GM21619 (cell line): ENCODE measurements around the gene WDR82.
A peak's percentile ranks its signal among the peaks of the same experiment; 100 is the strongest.

Experiments used
- ATAC-seq: cut with Tn5 transposase; IDR thresholded peaks from one replicate; pipeline ENCODE4 v1.9.1; 2021; ENCODE audit not compliant: unreplicated experiment

Gene WDR82

DNA sequence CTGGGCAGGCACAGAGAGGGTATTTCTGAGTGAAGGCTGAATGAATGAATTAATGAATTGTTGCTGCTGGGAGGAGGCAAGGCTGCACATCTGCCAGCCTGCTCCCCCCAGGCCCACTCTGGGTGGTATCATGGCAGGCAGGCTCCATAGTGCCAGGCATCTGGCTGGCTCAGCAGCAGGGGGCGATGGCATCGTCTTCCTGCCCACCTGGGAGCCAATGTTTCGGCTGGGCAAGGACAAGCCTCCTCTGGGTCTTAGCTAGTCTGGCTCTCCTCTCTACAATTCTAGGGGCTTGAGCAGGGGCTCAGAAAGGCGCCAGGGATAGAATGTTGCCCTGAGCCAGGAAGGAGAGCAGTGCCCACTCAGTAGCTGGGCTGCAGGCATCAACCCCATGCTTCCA lies 51.3 kb downstream of the WDR82 start:
- no peak for ATAC-seq

DNA sequence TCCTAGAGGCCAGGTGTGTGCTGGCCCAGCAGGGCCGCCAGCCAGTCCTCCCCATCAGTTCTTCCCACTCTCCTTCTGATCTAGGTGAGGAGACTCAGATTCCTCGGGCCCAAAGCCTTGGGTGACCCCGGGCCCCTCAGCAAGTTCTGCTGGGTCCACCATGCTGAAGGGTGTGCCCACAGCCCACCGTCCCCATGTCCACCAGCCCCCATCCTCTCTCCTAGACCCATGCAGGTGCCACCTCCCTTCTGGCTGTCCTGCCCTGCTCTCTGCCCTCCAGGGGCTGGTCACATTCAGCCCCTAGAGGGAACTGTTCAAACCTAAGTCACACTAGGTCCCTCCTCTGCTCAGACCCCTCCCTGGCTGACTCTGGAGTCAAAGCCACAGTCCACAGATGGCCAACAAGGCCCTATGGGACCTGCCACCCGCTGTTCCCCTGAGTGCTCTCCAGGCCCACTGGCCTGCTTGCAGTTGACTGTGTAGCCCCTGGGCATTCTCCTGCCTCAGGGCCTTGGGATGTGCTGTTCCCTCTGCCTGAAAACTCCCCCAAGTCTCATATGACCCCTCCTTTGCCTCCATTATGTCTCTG lies 52.1 kb downstream of the WDR82 start:
- ATAC-seq = no peak

DNA sequence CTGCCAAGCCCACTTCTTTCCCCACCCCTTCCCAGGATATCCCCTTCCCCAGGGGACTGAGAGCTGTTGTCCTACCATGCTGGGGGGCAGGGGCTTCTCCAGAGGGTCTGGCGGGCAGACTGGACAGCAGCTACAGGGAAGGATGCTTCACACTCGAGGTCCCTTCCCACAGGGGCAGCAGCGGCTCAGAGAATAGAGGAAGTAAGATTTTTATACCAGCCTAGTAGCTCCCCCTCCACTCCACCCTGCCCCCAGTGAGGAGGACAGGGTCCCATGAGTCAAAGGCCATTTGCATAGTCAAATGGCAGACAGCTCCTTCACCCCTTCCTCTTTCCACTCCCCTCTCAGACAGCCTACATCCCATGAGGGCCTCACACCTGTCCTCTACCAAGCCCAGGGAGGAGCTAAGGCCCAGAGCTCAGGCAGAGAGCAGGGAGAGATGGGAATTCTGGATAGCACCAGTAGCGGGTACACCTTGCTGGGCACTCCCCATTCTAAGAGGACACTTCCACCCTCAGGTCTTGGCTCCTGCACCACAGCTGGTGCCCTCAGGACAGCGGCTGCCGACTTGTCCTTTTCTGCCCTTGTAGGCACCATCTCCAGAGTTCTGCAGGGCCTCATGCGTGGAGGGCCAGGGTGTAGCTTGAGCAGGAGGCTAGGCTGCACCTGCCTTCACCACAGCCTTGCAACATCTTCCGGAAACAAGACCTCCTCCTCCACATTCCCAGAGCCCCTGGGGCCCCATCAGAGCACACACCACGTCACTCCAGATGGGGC lies 52.8 kb downstream of the WDR82 start, which contains the start of gene TLR9:
Gene TLR9 (minus strand): TSS at position 194 of the 777 bp plus-strand sequence. CDS start 116 bp downstream, at position 78.
- peak; percentile 80 for ATAC-seq

DNA sequence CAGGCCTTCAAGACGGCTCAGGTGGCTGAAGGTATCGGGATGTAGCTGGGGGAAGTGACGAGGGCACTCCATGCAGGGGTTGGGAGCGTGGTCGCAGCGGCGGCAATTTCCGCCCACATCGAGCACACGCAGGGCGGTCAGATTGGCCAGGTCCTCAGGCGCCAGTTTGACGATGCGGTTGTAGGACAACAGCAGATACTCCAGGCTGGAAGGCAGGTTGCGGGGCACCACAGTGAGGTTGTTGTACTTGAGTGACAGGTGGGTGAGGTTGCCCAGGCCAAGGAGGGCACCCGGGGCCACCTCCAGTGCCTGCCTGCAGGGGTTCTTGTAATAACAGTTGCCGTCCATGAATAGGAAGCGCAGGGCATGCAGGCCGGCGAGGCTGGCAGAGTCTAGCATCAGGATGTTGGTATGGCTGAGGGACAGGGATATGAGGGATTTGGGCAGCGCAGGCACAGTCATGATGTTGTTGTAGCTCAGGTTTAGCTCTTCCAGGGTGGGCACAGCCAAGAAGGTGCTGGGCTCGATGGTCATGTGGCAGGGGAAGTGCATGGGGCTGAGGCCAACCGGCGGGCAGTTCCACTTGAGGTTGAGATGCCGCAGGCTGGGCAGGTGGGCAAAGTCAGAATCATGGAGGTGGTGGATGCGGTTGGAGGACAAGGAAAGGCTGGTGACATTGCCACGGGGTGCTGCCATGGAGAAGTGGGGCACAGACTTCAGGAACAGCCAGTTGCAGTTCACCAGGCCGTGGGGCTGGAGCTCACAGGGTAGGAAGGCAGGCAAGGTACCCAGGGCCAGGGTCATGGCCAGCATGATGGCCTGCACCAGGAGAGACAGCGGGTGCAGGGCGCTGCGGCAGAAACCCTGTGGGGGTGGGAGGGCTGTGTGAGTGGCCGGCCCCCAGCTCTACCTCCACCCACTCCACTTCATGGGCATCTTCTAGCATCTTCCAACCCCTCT lies 54.7 kb downstream of the WDR82 start:
- ATAC-seq = no peak

DNA sequence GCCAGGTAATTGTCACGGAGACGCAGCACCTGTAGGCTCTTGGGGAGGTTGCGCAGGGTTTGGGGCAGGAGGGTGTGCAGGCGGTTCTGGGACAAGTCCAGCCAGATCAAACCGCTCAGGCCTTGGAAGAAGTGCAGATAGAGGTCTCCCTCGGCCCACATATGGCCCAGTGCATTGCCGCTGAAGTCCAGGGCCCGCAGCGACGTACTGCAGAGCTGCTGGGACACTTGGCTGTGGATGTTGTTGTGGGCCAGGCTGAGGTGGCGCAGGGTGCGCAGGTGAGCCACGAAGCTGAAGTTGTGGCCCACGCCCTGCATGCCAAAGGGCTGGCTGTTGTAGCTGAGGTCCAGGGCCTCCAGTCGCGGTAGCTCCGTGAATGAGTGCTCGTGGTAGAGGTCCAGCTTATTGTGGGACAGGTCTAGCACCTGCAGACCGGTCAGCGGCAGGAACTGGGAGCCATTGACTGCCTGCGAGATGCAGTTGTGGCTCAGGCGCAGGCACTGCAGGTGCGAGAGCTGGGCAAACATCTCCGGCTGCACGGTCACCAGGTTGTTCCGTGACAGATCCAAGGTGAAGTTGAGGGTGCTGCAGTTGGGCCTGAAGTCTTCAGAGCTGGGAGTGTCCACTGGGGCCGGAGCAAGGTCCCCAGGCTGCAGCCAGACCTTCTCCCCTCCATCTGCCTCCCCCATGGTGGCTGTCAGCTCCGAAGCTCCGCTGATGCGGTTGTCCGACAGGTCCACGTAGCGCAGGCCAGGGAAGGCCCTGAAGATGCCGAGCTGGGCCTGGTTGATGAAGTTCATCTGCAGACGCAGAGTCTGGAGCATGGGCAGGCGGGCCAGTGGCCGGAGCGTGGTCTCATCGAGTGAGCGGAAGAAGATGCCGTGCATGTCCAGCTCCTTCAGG lies 55.9 kb downstream of the WDR82 start:
- no peak for ATAC-seq

DNA sequence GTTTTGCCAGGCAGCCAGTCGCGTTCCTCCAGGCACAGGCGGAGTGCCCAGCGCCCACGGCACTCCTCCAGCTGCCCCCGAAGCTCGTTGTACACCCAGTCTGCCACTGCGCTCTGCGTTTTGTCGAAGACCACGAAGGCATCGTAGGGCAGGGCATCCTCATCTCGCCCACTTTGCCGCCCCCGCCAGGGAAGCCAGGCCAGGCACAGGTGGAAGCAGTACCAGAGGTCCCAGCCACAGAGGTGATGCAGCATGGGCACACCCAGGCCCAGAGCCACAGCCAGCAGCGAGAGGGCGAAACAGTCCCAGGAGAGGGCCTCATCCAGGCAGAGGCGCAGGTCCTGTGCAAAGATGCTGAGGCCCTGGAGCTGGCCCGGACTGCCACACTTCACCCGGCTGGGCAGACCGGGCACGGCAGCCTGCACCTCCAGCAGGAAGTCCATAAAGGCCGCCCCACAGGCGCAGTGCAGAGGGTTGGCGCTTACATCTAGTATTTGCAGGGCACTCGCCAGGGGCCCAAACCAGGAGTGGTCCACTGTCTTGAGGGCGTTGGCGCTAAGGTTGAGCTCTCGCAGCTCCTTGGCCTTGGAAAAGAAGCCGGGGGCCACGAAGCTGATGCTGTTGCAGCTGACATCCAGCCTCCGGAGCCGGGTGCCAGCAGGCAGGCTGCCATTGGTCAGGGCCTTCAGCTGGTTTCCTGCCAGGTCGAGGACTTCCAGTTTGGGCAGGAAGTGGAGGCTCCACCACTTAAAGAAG lies 56.7 kb downstream of the WDR82 start:
- ATAC-seq = no peak

DNA sequence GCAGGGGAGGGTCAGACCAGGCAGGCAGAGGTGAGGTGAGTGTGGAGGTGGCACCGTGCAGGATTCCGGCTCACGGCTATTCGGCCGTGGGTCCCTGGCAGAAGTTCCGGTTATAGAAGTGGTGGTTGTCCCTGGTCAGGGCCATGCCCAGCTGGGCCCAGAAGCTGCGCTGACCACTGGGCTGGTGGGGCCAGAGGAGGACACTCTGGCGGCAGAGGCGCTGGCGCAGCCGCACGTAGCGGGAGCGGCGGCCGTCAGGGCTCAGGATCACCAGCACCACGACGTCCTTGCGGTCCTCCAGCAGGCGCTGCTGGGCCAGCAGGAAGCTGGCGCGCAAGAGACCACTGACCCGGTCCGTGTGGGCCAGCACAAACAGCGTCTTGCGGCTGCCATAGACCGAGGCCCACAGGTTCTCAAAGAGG lies 57.3 kb downstream of the WDR82 start:
- no peak for ATAC-seq

DNA sequence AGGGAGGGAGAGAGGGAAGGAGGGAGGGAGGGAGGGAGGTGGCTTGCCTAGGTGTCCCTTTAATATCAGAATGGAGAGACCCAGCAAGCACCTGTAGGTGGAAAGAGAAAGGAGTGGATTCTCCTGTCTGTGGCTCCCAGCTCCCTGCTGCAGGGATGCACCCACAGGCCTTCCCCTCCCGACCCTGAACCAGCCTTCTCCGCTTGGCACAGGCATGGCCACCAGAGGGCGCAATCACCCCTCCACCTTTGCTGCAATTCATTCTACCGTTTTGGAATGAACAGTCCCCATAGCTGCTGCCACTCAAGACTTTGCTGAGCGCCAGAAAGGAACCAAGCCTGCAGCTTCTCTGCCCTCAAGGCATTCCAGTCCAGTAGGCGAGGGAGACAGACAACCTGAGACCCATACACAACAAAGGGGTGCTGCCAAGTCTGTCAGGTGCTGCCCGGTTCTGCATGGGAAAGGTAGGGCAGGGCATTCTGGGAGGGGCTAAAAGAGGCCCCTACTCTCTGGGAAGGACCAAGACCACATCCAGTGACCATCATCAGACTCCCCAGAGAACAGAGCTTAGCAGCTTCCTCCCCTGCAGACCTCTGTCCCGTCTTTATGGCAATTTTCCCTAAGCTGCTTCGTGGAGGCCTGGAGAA lies 57.9 kb downstream of the WDR82 start:
- ATAC-seq = no peak

DNA sequence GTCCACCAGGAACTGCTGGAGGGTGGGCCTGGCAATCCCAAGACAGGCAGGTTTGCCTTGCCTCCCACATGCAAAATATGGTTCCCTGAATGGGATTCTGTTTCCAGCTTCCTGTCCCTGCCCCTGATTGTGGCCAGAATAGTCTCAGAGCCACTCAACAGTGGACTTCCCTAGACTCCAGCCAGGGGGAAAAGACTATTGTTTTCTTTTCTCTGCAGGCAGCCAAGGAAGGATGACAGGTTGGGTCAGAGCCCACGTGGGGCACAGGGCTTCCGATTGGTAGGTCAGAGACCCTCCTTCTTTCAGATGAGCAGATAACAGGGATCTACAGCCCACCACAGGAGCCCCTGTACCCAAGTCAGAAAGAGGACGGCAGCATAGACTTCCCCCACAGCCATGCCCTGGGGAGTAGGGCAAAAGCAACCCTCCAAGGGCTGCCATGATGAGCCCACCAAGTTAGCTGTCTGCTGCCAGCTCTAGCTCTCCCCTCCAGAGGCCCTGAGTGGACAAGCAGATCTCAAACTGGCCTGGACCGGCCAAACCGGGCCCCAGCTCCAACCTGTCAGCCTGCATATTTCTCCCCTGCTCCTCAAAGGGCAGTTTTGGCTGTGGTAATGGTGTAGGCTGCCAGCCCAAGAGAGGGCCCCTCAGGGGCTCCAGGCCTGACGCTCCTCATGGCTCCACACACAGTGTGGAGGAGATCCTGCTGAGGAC lies 59.4 kb downstream of the WDR82 start:
- no peak for ATAC-seq

DNA sequence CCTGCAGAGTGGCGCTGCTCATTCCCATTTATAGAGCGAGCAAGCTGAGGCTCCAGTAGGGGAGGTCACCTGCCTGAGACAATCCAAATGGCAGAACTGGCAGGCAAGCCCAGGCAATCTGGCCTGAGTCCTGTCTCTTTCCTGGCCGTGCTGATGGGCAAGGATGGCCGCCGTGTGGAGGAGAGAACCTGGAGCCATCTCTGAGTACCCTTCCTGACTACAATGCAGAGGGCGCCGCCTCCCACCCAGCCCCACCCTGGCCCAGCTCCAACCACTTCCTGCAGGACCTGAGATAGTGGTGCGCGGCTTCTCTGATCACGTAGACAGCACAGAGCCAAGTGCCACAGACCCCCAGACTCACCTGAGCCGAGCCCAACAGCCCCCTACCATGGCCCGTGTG lies 60.0 kb downstream of the WDR82 start:
- ATAC-seq = no peak

DNA sequence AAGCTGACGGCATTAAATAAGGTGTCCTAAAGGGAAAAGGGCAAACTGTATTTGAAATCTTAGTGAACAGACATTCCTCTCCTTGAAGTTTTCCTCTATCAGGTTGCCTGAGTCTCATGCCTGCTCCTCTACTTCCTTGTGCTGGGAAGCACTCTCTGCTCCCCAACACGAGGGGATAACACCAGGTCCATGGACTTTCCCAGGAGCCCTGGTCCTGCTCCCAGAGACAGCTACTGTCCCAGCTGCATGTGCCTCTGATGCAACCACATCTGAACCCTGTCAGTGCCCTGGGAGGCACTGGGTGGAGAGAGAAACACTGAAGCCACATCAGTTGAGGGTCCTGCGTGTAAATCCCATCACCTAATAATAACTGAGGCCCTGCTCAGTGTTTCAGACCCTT lies 60.4 kb downstream of the WDR82 start:
- no peak for ATAC-seq

DNA sequence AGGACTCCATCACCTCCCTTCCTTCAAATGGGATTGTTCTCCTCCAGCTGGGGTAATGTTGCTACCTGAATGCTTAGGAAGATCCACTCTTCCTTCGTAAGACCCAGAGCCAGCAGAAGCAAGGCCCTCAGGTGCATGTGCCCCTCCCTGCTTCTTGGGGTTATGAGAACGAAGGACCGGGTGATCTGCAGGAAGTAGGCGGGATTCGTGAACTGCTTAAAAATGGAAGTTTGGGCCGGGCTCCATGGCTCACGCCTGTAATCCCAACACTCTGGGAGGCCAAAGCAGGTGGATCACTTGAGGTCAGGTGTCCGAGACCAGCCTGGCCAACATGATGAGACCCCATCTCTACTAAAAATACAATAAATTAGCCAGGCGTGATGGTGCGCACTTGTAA lies 61.0 kb downstream of the WDR82 start:
- ATAC-seq = no peak

DNA sequence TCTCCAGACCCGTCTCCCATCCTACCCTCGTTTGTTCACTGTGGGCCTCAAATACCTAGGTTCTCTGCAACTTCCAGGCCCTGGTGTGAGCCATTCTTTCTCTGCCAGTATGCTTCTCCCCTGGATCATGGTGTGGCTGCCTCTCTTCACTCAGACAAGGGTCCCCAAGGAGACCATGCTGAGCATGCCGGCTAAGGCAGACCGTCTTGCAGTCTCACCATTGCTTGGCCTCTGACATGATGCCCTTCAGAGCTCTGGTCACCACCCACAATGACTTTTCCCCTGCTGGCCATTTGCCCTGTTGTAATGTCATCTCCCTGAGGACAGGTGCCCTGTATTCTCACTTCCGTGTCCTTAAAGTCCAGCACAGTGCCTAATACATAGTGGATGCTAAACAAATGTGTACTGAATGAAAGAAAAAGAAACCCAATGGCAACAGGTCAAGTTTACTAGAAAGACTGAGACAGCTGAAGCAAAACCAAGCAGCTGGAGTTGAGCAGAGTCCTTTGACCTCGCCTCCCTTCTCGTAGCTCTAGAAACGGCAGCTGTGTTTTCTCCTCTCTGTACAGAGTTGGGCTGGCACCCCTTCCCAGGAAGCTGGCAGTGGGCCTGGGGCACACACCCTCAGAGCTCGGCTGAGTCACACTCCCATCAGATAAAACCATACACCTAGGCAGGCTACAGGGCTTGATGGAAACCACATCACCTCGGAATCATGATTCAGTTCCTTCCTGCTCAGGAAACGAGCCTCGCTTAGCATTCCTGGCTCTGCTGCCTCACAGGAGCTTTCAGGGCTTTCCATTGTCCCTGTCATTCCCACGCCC lies 61.7 kb downstream of the WDR82 start:
- no peak for ATAC-seq

DNA sequence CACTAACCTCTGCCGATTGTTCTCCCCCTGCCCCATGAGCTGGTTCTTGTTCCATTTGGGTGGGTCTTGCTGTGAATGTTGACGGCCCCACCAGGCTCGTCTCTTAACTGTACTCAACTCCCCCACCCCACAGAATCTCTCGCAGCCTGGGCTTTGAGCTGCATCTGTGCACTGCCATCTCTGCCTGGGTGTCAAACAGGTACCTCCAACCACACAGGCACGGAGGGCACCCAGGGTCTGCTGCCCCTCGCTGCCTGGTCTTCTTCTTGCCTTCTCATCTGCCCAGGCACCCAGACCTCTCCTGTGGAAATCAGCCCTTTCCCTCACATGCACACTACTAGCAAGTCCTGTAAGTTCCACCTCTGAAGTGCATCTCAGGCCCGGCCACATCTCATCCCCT lies 63.1 kb downstream of the WDR82 start:
- ATAC-seq = no peak

DNA sequence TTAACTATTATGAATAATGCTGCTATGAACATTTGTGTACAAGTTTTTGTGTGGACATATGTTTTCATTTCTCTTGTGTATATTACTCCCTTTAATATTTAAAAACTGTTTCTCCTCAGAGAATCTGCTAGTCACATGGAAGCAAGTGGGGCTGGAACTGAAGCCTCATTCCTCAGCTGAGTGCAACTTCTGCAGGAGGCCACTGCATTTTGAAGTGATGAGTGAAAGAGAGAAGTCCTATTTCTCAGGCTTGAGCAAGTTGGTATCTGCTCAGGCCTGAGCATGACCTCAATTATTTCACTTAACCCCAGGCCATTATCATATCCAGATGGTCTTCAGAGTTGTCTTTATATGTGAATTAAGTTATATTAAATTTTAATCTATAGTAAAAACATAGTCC lies 64.5 kb downstream of the WDR82 start:
- no peak for ATAC-seq

DNA sequence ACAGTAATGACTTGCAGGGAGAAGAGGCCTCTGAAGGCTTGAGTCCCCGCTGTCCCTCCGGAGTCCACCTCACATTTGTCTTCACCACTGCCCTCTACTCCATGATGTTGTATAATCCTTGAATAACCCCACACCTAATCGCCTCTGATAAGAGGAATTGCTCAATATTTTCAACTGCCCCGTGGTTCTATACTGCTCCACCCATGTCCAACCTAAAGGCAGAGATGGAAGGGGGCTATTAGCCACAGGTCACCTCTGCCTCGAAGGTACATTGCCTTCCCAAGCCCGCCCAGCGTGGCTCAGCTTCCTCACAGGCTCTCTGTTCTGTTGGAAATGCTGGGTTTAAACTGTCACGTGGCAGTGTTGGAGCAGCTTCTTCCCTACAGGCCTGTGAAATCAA lies 65.4 kb downstream of the WDR82 start:
- no peak for ATAC-seq

DNA sequence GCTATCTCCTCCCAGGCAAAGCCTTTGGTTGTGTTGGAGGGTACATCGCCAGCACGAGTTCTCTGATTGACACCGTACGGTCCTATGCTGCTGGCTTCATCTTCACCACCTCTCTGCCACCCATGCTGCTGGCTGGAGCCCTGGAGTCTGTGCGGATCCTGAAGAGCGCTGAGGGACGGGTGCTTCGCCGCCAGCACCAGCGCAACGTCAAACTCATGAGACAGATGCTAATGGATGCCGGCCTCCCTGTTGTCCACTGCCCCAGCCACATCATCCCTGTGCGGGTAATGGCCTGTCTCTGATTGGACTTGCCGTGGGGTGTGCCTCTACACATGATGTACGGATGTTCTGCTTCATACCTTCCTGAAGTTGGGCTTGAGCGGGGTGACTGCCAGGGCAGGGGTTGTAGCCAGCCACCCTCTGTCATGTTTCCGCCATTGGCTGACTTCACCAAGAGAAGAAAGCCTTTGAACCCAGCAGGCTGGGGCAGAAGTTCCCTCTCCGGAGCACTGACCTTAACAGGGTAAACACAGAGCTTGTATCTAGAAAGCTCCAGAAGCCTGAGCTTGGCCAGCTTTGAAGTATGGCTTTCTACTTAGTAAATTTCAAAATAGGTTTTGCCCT lies 67.1 kb downstream of the WDR82 start:
- no peak for ATAC-seq
